HS-5 (cell line): ENCODE data around the gene RB1.
"Not testable (repeated sequence)": the region's sequence is repeated elsewhere in the genome, so short reads cannot be mapped to it uniquely, and the experiment has no call there.

Experiments used
- DNase-seq: peaks from one replicate; pipeline ENCODE4 v3.0.0-alpha.2; 2012; ENCODE audit warnings: low read depth

The RB1 gene

GRCh38 chr13:48449656-48450055, 146.1 kb downstream of the RB1 start:
- no peak for DNase-seq

- DNase-seq = not testable (repeated sequence)
These were observed 147.6 kb downstream of the RB1 start for GRCh38 chr13:48451196-48451595.

GRCh38 chr13:48456546-48456945, 153.0 kb downstream of the RB1 start:
- DNase-seq = no peak

- no peak for DNase-seq
These were observed 154.2 kb downstream of the RB1 start for GRCh38 chr13:48457578-48458242.

GRCh38 chr13:48475230-48475629, 171.7 kb downstream of the RB1 start:
- DNase-seq = no peak

- DNase-seq = no peak
These were observed 172.7 kb downstream of the RB1 start for GRCh38 chr13:48476215-48476614.

GRCh38 chr13:48476686-48477085, 173.1 kb downstream of the RB1 start:
- DNase-seq = no peak

GRCh38 chr13:48477191-48477855, 173.8 kb downstream of the RB1 start:
- DNase-seq = no peak

- DNase-seq = no peak
These were observed 174.8 kb downstream of the RB1 start for GRCh38 chr13:48478391-48478790.

- DNase-seq = no peak
These were observed 180.0 kb downstream of the RB1 start for GRCh38 chr13:48483575-48483974.

GRCh38 chr13:48485432-48485831, 181.9 kb downstream of the RB1 start:
- DNase-seq = no peak

- DNase-seq = no peak
These were observed 182.8 kb downstream of the RB1 start for GRCh38 chr13:48486362-48486761.

- DNase-seq = no peak
These were observed 183.3 kb downstream of the RB1 start for GRCh38 chr13:48486836-48487235.

- no peak for DNase-seq
These were observed 184.4 kb downstream of the RB1 start for GRCh38 chr13:48487968-48488367.

GRCh38 chr13:48488995-48489394, 185.4 kb downstream of the RB1 start:
- no peak for DNase-seq

GRCh38 chr13:48489666-48490065, 186.1 kb downstream of the RB1 start:
- DNase-seq = no peak

- DNase-seq = no peak
These were observed 186.7 kb downstream of the RB1 start for GRCh38 chr13:48490241-48490640.

GRCh38 chr13:48491423-48492095, 188.0 kb downstream of the RB1 start:
- no peak for DNase-seq

- DNase-seq = no peak
These were observed 188.5 kb downstream of the RB1 start for GRCh38 chr13:48492096-48492440.

- DNase-seq = peak; percentile 23
These were observed 189.0 kb downstream of the RB1 start for GRCh38 chr13:48492470-48493065.

GRCh38 chr13:48493066-48493765, 189.7 kb downstream of the RB1 start:
- no peak for DNase-seq

GRCh38 chr13:48493851-48494250, 190.3 kb downstream of the RB1 start:
- DNase-seq = no peak
